BLaER1 treated with 17β-estradiol and CSF1 and Interleukin-3, amounts not matched to agents 10 nM and 100 nM (cell line): ENCODE measurements around the gene C16orf95.

Experiments used
- H3K27ac ChIP-seq, 11 experiments: shearing (Covaris generic); formaldehyde crosslinking; 2 replicates each; pipeline ENCODE4 v1.8.1; 2022
- H3K27me3 ChIP-seq, 11 experiments: shearing (Covaris generic); formaldehyde crosslinking; 2 replicates each; pipeline ENCODE4 v1.8.1; 2022
- H3K36me3 ChIP-seq, 11 experiments: shearing (Covaris generic); formaldehyde crosslinking; 2 replicates each; pipeline ENCODE4 v1.8.1; 2022
- H3K4me1 ChIP-seq, 10 experiments: shearing (Covaris generic); formaldehyde crosslinking; 2 replicates each; pipeline ENCODE4 v1.8.1; 2022
- H3K4me2 ChIP-seq, 11 experiments: shearing (Covaris generic); formaldehyde crosslinking; 2 replicates each; pipeline ENCODE4 v1.8.1; 2022
- H3K4me3 ChIP-seq, 10 experiments: shearing (Covaris generic); formaldehyde crosslinking; 2 replicates each; pipeline ENCODE4 v1.8.1; 2022
- H3K9ac ChIP-seq, 11 experiments: shearing (Covaris generic); formaldehyde crosslinking; 2 replicates each; pipeline ENCODE4 v1.8.1; 2022
- H3K9me3 ChIP-seq, 11 experiments: shearing (Covaris generic); formaldehyde crosslinking; replicated peaks in 1 of 11; 2 replicates each; pipeline ENCODE4 v1.8.1; 2022
- H4K20me1 ChIP-seq, 11 experiments: shearing (Covaris generic); formaldehyde crosslinking; 2 replicates each; pipeline ENCODE4 v1.8.1; 2022
- Cebpa-rat ChIP-seq, 11 experiments: shearing (Covaris generic); IDR thresholded peaks; 2 replicates each; pipeline ENCODE4 v1.8.1; 2022

C16orf95 gene

DNA sequence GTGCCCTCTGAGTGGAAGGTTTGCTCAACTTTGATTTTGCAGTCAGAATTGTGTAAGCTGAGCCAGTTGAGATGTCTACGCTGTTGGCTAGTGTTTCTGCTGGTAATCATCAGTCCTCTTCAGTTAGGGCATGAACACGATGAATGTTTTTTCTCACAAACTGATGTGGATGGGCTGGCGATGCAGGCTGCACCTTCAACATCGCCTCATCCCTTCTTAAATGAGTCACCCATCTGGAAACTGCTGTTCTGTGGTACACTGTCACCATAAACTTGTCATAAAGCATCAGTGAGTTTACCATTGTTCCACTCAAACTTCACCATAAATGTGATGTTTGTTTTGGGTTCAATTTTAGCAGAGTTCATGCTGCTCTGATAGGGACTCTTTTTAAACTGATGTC, 8.4 kb downstream of the C16orf95 start:
- H3K9ac ChIP-seq: no peak overlapping the region
- TF ChIP-seq Cebpa-rat (IDR thresholded peaks at IDR 0.05): no peak
- no peaks in the 10 kb centered on the region for H3K27me3 ChIP-seq
- no peak overlapping the region for H3K4me3 ChIP-seq
- peaks cover 12 to 27% (median 25%) of the 10 kb centered on the region in 10 experiments for H3K4me1 ChIP-seq
- peaks cover 0 to 11% (median 0%) of the 10 kb centered on the region in 11 experiments; a peak in 2 of 22 replicates for H3K36me3 ChIP-seq
- peaks cover 0 to 7% (median 0%) of the 10 kb centered on the region in 11 experiments; a peak in 1 of 22 replicates for H4K20me1 ChIP-seq
- no peak overlapping the region for H3K4me2 ChIP-seq
- peaks cover 10 to 16% (median 13%) of the 10 kb centered on the region in 11 experiments for H3K9me3 ChIP-seq
- no peak overlapping the region for H3K27ac ChIP-seq

DNA sequence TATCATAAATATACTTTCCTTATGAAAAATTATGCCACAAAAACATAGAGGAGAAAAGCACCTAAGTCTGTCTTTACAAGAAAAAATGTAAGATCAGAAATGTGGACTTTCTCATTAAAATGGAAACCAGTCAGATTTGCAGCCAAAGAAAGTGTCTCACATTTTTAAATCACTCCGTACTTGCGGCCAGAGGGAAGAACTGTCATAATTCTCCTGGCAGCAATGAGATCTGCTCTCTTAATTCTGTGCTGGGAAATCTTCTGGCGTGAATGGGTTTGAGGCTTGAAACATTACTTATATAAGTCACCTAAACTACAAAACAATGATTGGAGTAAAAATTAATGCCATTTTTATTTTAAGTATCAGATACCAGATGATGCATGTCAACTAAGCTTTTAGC, 10.7 kb downstream of the C16orf95 start:
- Histone ChIP-seq H3K36me3 (peaks cover 0 to 11% (median 0%) of the 10 kb centered on the region in 11 experiments; a peak in 2 of 22 replicates), H3K9me3 (peaks cover 10 to 16% (median 13%) of the 10 kb centered on the region in 11 experiments), H3K4me3 (no peak overlapping the region), H3K27ac (no peak overlapping the region), H3K4me1 (peaks cover 21 to 37% (median 33%) of the 10 kb centered on the region in 10 experiments), H3K27me3 (no peaks in the 10 kb centered on the region), H4K20me1 (peaks cover 0 to 7% (median 0%) of the 10 kb centered on the region in 11 experiments; a peak in 1 of 22 replicates), H3K9ac (no peak overlapping the region), H3K4me2 (no peak overlapping the region)
- TF ChIP-seq Cebpa-rat (IDR thresholded peaks at IDR 0.05): no peak

- H3K27me3 ChIP-seq: no peaks in the 10 kb centered on the region
- H3K4me2 ChIP-seq: peak overlapping the region in 6 of 11 experiments; percentile 59 to 81 (median 74); a peak in 7 of 22 replicates
- no peak overlapping the region for H3K9ac ChIP-seq
- TF ChIP-seq Cebpa-rat (IDR thresholded peaks at IDR 0.05): no peak
- peaks cover 0 to 7% (median 0%) of the 10 kb centered on the region in 11 experiments; a peak in 1 of 22 replicates for H4K20me1 ChIP-seq
- H3K27ac ChIP-seq: no peak overlapping the region; a peak in 1 of 22 replicates
- peaks cover 10 to 16% (median 13%) of the 10 kb centered on the region in 11 experiments for H3K9me3 ChIP-seq
- no peak overlapping the region for H3K4me3 ChIP-seq
- peaks cover 21 to 30% (median 27%) of the 10 kb centered on the region in 10 experiments for H3K4me1 ChIP-seq
- H3K36me3 ChIP-seq: peaks cover 0 to 11% (median 0%) of the 10 kb centered on the region in 11 experiments; a peak in 2 of 22 replicates
These were observed 11.4 kb downstream of the C16orf95 start for GRCh38 chr16:87305505-87306391.

DNA sequence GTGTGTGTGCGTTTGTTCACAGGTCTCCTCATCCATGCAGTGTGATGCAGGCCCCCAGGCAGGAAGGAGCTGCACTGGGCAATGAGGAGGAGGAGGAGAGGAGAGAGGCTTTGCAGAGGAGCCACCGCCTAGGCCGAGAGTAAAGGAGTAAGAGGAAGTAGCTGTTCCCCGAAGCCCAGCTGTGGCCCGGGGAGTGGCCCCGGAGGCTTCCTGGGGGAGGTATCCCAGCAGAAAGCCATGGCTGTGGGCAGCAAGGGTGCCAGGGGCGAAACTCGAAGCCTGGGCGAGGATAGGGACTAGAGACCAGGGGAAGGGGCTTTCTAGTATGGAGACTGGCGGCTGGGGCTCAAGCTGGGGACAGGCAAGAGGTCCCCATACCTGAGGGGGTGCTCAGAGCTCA, 12.2 kb downstream of the C16orf95 start:
- H3K9me3 ChIP-seq: peaks cover 10 to 16% (median 13%) of the 10 kb centered on the region in 11 experiments
- H3K27ac ChIP-seq: peak overlapping the region in 2 of 11 experiments; percentile 25 to 51; a peak in 1 of 22 replicates
- H3K4me3 ChIP-seq: no peak overlapping the region
- H3K36me3 ChIP-seq: peaks cover 0 to 11% (median 0%) of the 10 kb centered on the region in 11 experiments; a peak in 2 of 22 replicates
- peak overlapping the region; percentile 52 to 81 (median 67) for H3K4me2 ChIP-seq
- peaks cover 21 to 33% (median 27%) of the 10 kb centered on the region in 10 experiments for H3K4me1 ChIP-seq
- no peaks in the 10 kb centered on the region for H3K27me3 ChIP-seq
- no peak for TF ChIP-seq Cebpa-rat (IDR thresholded peaks at IDR 0.05)
- peak overlapping the region in 1 of 11 experiments; percentile 19; a peak in 1 of 22 replicates for H3K9ac ChIP-seq
- peaks cover 0 to 7% (median 0%) of the 10 kb centered on the region in 11 experiments; a peak in 1 of 22 replicates for H4K20me1 ChIP-seq

GRCh38 chr16:87303962-87304521, 13.2 kb downstream of the C16orf95 start:
- no peaks in the 10 kb centered on the region for H3K27me3 ChIP-seq
- peak overlapping the region; percentile 52 to 81 (median 67) for H3K4me2 ChIP-seq
- peaks cover 10 to 16% (median 12%) of the 10 kb centered on the region in 11 experiments for H3K9me3 ChIP-seq
- TF ChIP-seq Cebpa-rat (IDR thresholded peaks at IDR 0.05): no peak
- peak overlapping the region in 1 of 11 experiments; percentile 31; a peak in 1 of 22 replicates for H3K9ac ChIP-seq
- H3K4me1 ChIP-seq: peaks cover 21 to 38% (median 28%) of the 10 kb centered on the region in 10 experiments
- H3K36me3 ChIP-seq: peaks cover 0 to 11% (median 0%) of the 10 kb centered on the region in 11 experiments; a peak in 2 of 22 replicates
- no peak overlapping the region for H3K4me3 ChIP-seq
- peak overlapping the region in 4 of 11 experiments; percentile 18 to 51 (median 40); a peak in 6 of 22 replicates for H3K27ac ChIP-seq
- peaks cover 0 to 9% (median 0%) of the 10 kb centered on the region in 11 experiments; a peak in 1 of 22 replicates for H4K20me1 ChIP-seq

DNA sequence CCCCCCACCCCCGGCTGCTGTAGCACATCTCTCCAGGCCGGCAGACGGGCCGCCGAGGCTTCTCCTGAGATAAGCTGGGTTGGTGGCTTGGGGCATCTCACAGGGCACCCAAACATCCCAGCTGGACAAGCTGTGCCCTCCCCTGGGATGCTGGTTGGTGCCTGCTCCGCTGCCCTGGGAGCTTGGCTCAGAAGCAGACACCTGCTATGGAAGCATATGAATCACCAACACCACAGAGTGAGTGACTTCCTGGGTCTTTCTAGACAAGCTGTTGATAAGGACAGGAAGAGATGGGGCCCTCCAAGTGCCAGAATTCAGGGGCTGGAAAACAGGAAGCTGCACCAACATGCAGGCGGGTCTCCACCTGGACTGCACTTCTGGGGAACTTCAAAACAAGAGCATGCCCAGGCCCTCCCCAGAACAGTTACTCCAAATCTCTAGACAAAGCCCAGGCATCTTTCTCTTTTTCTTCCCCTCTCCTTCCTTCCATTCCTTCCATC, 13.7 kb downstream of the C16orf95 start:
- Histone ChIP-seq H3K4me1 (peaks cover 21 to 38% (median 28%) of the 10 kb centered on the region in 10 experiments), H3K27me3 (no peaks in the 10 kb centered on the region), H4K20me1 (peaks cover 0 to 15% (median 0%) of the 10 kb centered on the region in 11 experiments; a peak in 2 of 22 replicates), H3K9me3 (peaks cover 6 to 11% (median 8%) of the 10 kb centered on the region in 11 experiments), H3K9ac (peak overlapping the region in 1 of 11 experiments; percentile 31; a peak in 2 of 22 replicates), H3K36me3 (peaks cover 0 to 7% (median 0%) of the 10 kb centered on the region in 11 experiments; a peak in 2 of 22 replicates), H3K27ac (peak overlapping the region in 4 of 11 experiments; percentile 18 to 51 (median 40); a peak in 5 of 22 replicates), H3K4me3 (no peak overlapping the region), H3K4me2 (peak overlapping the region; percentile 43 to 81 (median 67))
- TF ChIP-seq Cebpa-rat (IDR thresholded peaks at IDR 0.05): no peak

- Histone ChIP-seq H3K4me1 (peaks cover 9 to 47% (median 34%) of the 10 kb centered on the region in 10 experiments), H3K4me2 (no peak overlapping the region), H3K4me3 (no peak overlapping the region), H3K9ac (no peak overlapping the region), H3K27ac (no peak overlapping the region), H4K20me1 (peaks cover 0 to 12% (median 0%) of the 10 kb centered on the region in 11 experiments; a peak in 2 of 22 replicates), H3K27me3 (no peaks in the 10 kb centered on the region), H3K9me3 (no peaks in the 10 kb centered on the region), H3K36me3 (no peaks in the 10 kb centered on the region)
- no peak for TF ChIP-seq Cebpa-rat (IDR thresholded peaks at IDR 0.05)
These were observed 18.2 kb downstream of the C16orf95 start for GRCh38 chr16:87298857-87299465.
